Stimulated activated memory B cell treated with anti-CD40 and anti-IgM and Interleukin-4, amounts not matched to agents 10 μg/mL and 1 μg/mL and 100 μg/mL, for 72 hours (primary cell): ENCODE data around the gene GJA4.

ENCODE experiments used
- ATAC-seq: fragments of 150-1000 bp; cut with Tn5 transposase; 2 replicates; pipeline ENCODE4 v1.10.0; 2021
- H3K27ac Mint-ChIP-seq: one replicate; pipeline ENCODE4 v1.8.0; 2022; ENCODE audit warnings: mild to moderate bottlenecking, mixed read lengths
- H3K27me3 Mint-ChIP-seq: one replicate; pipeline ENCODE4 v1.8.0; 2022; ENCODE audit warnings: mixed read lengths
- H3K36me3 Mint-ChIP-seq: one replicate; pipeline ENCODE4 v1.8.0; 2022; ENCODE audit warnings: mixed read lengths
- H3K4me1 Mint-ChIP-seq: one replicate; pipeline ENCODE4 v1.8.0; 2022; ENCODE audit warnings: mixed read lengths
- H3K4me3 Mint-ChIP-seq: one replicate; pipeline ENCODE4 v1.8.0; 2022; ENCODE audit warnings: mild to moderate bottlenecking, moderate library complexity, mixed read lengths
- H3K9me3 Mint-ChIP-seq: one replicate; pipeline ENCODE4 v1.8.0; 2022; ENCODE audit warnings: mixed read lengths

Gene GJA4

DNA sequence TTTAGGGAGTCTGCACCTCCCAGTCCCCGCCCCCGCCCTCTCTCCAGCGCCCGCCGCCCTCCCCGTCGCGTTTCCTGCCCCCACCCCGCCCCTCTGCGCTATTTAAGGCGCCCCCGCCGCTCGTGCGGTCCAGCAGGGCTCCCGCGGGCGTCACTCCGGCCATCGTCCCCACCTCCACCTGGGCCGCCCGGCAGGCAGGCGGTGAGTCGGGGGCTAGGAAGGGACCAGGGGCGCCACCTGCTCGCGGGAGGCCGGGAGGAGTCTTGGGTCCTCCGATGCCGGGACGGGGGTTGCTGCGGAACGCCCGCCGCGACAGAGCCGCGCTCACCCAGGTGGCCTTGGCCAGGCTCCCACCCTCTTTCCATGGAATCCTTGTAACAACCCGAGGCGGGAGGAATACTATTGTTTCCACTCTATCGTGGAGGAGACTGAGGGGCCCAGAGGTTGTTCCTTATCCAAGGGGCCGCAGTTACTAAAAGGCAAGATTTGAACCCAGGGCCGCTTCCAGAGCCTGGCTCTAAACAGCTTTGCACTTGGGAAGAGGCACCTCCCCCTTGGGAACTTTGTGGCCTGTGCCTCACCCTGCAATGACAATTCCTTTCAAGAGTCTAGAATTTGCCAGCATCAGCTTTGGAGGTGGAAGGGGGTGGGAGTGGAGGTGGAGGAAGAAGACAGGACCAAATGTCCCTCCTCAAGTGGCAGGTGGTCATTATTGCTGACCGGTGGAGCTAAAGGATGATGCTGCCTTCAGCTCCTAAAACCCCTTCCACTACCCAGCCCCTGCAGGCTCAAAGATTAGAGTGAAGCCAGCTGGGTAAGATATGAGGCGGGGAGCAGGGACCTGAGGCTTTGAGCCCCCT, at the start of gene GJA4:
TSS of gene GJA4 (plus strand) at position 132 of the 860 bp plus-strand sequence. CDS start 1,215 bp downstream, outside the sequence.
- Mint-ChIP-seq H3K4me3 (no peak within 1 kb of the TSS), H3K4me1 (peaks cover 24% of the 10 kb centered on the region), H3K27me3 (peaks cover 57% of the 10 kb centered on the region), H3K27ac (no peak within 1 kb of the TSS), H3K9me3 (no peaks in the 10 kb centered on the region), H3K36me3 (peaks cover 14% of the 10 kb centered on the region)
- no peak for ATAC-seq

DNA sequence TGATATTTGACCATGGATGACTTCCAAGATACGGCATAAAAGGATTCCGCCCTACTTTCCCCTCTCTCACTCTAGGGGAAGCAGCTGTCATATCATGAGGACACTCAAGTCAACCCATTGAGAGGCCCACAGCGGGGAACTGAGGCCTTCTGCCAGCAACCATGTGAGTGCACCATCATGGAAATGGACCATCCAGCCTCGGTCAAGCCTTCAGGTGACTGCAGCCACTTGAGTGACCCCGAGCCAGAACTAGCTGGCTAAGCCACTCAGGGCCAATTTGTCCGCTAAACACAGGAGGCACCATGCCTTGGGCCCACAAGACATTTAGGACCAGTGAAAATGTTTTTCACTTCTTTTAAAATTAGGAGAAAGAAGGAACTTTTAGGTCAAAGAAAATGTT, 49.0 kb upstream of the GJA4 start:
- Mint-ChIP-seq H3K9me3 (no peaks in the 10 kb centered on the region), H3K27ac (no peak overlapping the region), H3K36me3 (no peaks in the 10 kb centered on the region), H3K4me1 (peaks cover 8% of the 10 kb centered on the region), H3K27me3 (peaks cover 33% of the 10 kb centered on the region), H3K4me3 (no peak overlapping the region)
- no peak for ATAC-seq

DNA sequence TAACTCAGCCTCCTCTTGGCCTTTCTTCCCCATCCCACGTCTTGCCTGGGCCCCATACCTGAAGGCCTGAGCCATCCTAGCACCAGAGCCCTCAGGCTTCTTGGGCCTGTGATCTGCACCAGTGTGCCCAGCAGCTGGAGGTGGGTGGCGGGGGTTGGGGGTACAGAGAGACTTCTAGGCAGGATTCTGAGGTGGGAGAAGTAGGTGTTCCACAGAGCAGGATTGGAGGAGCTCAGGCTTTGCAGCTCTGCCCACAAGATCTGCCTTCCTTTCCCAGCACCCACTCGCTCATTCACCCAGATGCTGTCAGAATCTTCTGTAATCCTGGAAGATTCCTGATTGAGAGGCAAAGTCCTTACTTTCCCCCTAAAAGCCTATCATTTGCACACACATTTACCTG, 47.9 kb upstream of the GJA4 start:
- no peak overlapping the region for H3K4me3 Mint-ChIP-seq
- H3K27ac Mint-ChIP-seq = no peak overlapping the region
- ATAC-seq = no peak
- peaks cover 33% of the 10 kb centered on the region for H3K27me3 Mint-ChIP-seq
- peaks cover 8% of the 10 kb centered on the region for H3K4me1 Mint-ChIP-seq
- no peaks in the 10 kb centered on the region for H3K36me3 Mint-ChIP-seq
- H3K9me3 Mint-ChIP-seq = no peaks in the 10 kb centered on the region

DNA sequence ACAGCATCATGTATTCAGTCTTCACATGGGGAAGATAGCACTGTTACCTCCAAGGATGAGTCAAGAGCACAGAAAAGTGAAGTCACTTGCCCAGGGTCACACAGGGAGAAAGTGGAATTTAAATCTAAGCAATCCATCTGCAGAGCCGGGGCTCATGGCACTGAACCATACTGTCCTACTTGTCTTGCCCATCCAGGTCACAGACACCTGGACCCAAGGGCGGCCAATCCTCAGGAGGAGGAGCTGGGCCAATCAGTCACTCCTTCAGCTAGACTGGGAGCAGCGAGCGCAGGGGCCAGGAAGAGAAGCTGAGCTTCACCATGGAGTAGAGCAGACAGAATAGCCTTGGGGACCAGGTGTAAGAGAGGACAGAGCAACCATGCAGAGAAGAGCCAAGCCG, 47.1 kb upstream of the GJA4 start:
- H3K27ac Mint-ChIP-seq = no peak overlapping the region
- H3K4me1 Mint-ChIP-seq = peaks cover 8% of the 10 kb centered on the region
- no peak overlapping the region for H3K4me3 Mint-ChIP-seq

GRCh38 chr1:34746101-34746500, 46.7 kb upstream of the GJA4 start:
- Mint-ChIP-seq H3K27ac (no peak overlapping the region), H3K4me3 (no peak overlapping the region), H3K36me3 (no peaks in the 10 kb centered on the region), H3K9me3 (no peaks in the 10 kb centered on the region), H3K4me1 (peaks cover 8% of the 10 kb centered on the region), H3K27me3 (peaks cover 33% of the 10 kb centered on the region)
- ATAC-seq = no peak

More for the DNA sequence above, 47.1 kb upstream of the GJA4 start:
- Mint-ChIP-seq H3K36me3 (no peaks in the 10 kb centered on the region), H3K9me3 (no peaks in the 10 kb centered on the region), H3K27me3 (peaks cover 33% of the 10 kb centered on the region)
- no peak for ATAC-seq

- no peak for ATAC-seq
- H3K4me1 Mint-ChIP-seq = peaks cover 8% of the 10 kb centered on the region
- no peak overlapping the region for H3K27ac Mint-ChIP-seq
- H3K4me3 Mint-ChIP-seq = no peak overlapping the region
- peaks cover 33% of the 10 kb centered on the region for H3K27me3 Mint-ChIP-seq
- H3K36me3 Mint-ChIP-seq = no peaks in the 10 kb centered on the region
- no peaks in the 10 kb centered on the region for H3K9me3 Mint-ChIP-seq
Measured at GRCh38 chr1:34746785-34747637, 45.8 kb upstream of the GJA4 start.

GRCh38 chr1:34747638-34747941, 45.2 kb upstream of the GJA4 start:
- Mint-ChIP-seq H3K36me3 (no peaks in the 10 kb centered on the region), H3K9me3 (no peaks in the 10 kb centered on the region)

GRCh38 chr1:34749992-34750391, 42.8 kb upstream of the GJA4 start:
- H3K4me1 Mint-ChIP-seq = no peaks in the 10 kb centered on the region
- no peaks in the 10 kb centered on the region for H3K36me3 Mint-ChIP-seq
- no peak overlapping the region for H3K4me3 Mint-ChIP-seq
- H3K9me3 Mint-ChIP-seq = peaks cover 4% of the 10 kb centered on the region
- peaks cover 17% of the 10 kb centered on the region for H3K27me3 Mint-ChIP-seq
- no peak overlapping the region for H3K27ac Mint-ChIP-seq
- no peak for ATAC-seq

More at GRCh38 chr1:34747638-34747941, 45.2 kb upstream of the GJA4 start:
- ATAC-seq = no peak
- H3K4me1 Mint-ChIP-seq = peaks cover 3% of the 10 kb centered on the region
- H3K27me3 Mint-ChIP-seq = peaks cover 27% of the 10 kb centered on the region
- no peak overlapping the region for H3K27ac Mint-ChIP-seq
- no peak overlapping the region for H3K4me3 Mint-ChIP-seq

DNA sequence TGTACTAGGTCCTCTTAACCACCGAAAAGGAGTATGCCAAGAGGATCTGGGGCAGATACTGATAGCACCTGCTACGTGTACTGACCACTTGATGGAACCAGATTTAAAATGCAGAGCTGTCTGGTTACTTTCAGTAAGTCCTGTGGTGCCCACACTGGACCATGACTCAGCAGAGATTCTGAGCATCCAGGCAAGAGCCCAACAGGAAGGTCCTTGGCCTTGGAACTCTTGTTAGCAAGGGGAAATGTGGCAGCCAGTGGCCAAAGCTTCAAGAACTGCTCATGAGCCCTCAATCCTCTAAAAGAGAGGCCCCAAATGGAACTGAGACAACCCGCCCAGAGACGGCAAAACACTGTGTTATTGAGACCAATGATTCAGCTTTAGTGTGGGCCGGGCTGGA, 42.2 kb upstream of the GJA4 start:
- Mint-ChIP-seq H3K4me1 (no peaks in the 10 kb centered on the region), H3K27me3 (peaks cover 17% of the 10 kb centered on the region), H3K36me3 (no peaks in the 10 kb centered on the region), H3K4me3 (no peak overlapping the region), H3K9me3 (peaks cover 4% of the 10 kb centered on the region), H3K27ac (no peak overlapping the region)
- ATAC-seq = no peak

DNA sequence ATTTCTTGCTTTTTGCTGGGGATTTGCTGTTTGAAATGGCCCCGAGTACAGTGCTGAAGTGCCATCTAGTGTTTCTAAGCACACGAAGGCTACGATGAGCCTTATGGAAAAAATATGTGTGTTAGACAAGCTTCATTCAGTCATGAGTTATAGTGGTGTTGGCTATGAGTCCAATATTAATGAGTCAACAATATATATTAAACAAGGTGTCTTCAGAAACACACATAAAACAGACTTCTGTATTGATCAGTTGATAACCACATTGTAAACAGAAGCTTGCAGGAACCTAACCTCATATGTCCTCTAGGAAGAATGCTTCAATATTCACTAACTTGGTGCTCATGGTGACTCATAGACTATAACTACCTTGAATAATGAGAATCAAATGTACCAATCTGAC, 39.6 kb upstream of the GJA4 start:
- Mint-ChIP-seq H3K27ac (no peak overlapping the region), H3K9me3 (peaks cover 4% of the 10 kb centered on the region), H3K4me1 (no peaks in the 10 kb centered on the region), H3K4me3 (no peak overlapping the region), H3K36me3 (no peaks in the 10 kb centered on the region), H3K27me3 (peaks cover 15% of the 10 kb centered on the region)
- ATAC-seq = no peak

GRCh38 chr1:34754964-34755637, 37.7 kb upstream of the GJA4 start, which contains the start of gene GJB5:
TSS of gene GJB5 (plus strand) at chr1:34755047. CDS start at chr1:34757331, 2,284 bp downstream.
- no peaks in the 10 kb centered on the region for H3K4me1 Mint-ChIP-seq
- H3K4me3 Mint-ChIP-seq = no peak within 1 kb of the TSS
- no peak for ATAC-seq

GRCh38 chr1:34755961-34756360, 36.8 kb upstream of the GJA4 start:
- Mint-ChIP-seq H3K36me3 (no peaks in the 10 kb centered on the region), H3K27me3 (peaks cover 20% of the 10 kb centered on the region), H3K4me1 (no peaks in the 10 kb centered on the region), H3K27ac (no peak overlapping the region), H3K4me3 (no peak overlapping the region), H3K9me3 (peaks cover 4% of the 10 kb centered on the region)
- ATAC-seq = no peak

More at GRCh38 chr1:34754964-34755637, 37.7 kb upstream of the GJA4 start, which contains the start of gene GJB5:
- Mint-ChIP-seq H3K36me3 (no peaks in the 10 kb centered on the region), H3K27ac (no peak within 1 kb of the TSS), H3K27me3 (peaks cover 20% of the 10 kb centered on the region), H3K9me3 (peaks cover 4% of the 10 kb centered on the region)

DNA sequence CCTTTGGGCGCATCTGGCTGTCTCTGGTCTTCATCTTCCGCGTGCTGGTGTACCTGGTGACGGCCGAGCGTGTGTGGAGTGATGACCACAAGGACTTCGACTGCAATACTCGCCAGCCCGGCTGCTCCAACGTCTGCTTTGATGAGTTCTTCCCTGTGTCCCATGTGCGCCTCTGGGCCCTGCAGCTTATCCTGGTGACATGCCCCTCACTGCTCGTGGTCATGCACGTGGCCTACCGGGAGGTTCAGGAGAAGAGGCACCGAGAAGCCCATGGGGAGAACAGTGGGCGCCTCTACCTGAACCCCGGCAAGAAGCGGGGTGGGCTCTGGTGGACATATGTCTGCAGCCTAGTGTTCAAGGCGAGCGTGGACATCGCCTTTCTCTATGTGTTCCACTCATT, 35.4 kb upstream of the GJA4 start:
- Mint-ChIP-seq H3K9me3 (peaks cover 4% of the 10 kb centered on the region), H3K36me3 (no peaks in the 10 kb centered on the region)
- ATAC-seq = no peak

DNA sequence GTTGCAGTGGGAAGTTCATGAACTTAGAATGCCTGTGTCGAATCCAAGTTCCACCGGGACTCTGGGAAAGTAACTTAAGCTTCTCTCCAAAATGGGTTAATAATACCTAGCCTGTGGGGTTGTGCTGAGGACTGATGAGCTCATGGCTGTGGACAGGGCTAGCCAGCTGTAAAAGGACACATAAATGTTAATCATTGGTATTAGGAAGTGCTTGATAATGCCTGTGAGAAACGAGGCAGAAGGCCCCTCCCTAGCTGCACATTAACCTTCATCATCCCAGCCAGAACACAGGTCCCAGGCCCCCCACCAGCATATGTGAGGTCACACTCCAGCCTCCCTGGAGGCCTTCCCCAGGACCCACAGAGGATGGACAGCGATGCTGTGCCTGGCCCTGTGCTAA, 34.0 kb upstream of the GJA4 start:
- Mint-ChIP-seq H3K4me1 (no peaks in the 10 kb centered on the region), H3K27ac (no peak overlapping the region), H3K4me3 (no peak overlapping the region), H3K9me3 (peaks cover under 1% of the 10 kb centered on the region), H3K36me3 (no peaks in the 10 kb centered on the region), H3K27me3 (peaks cover 38% of the 10 kb centered on the region)
- no peak for ATAC-seq

More for the DNA sequence above, 35.4 kb upstream of the GJA4 start:
- Mint-ChIP-seq H3K4me1 (no peaks in the 10 kb centered on the region), H3K4me3 (no peak overlapping the region), H3K27ac (no peak overlapping the region), H3K27me3 (peaks cover 28% of the 10 kb centered on the region)
